ENCODE data around the gene BCL2A1. TPM values are rescaled to one million over a fixed set of nuclear protein-coding genes. Genes with fewer than 3 reads are reported as not detected.

The BCL2A1 gene
- total RNA-seq, 4 donors from 2014 or later: 0.84 to 1.3 TPM; not detected in 2

GRCh38 chr15:79987569-79987955 is 16.6 kb upstream of the BCL2A1 start:
- 75% methylated on average over 7 of the region's 7 CpGs for WGBS, 2 donors
- intact Hi-C loops (cut with DNase I; ENCODE audit: low total_unique reads): no loop called here
- H3K4me3 ChIP-seq (ENCODE audit: low read depth, poor library complexity, severe bottlenecking): no peak overlapping the region
- TF ChIP-seq, protein P1, sequence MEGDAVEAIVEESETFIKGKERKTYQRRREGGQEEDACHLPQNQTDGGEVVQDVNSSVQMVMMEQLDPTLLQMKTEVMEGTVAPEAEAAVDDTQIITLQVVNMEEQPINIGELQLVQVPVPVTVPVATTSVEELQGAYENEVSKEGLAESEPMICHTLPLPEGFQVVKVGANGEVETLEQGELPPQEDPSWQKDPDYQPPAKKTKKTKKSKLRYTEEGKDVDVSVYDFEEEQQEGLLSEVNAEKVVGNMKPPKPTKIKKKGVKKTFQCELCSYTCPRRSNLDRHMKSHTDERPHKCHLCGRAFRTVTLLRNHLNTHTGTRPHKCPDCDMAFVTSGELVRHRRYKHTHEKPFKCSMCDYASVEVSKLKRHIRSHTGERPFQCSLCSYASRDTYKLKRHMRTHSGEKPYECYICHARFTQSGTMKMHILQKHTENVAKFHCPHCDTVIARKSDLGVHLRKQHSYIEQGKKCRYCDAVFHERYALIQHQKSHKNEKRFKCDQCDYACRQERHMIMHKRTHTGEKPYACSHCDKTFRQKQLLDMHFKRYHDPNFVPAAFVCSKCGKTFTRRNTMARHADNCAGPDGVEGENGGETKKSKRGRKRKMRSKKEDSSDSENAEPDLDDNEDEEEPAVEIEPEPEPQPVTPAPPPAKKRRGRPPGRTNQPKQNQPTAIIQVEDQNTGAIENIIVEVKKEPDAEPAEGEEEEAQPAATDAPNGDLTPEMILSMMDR (IDR thresholded peaks at IDR 0.05): no peak
- TF ChIP-seq POLR2A (IDR thresholded peaks at IDR 0.05): no peak
- DNase-seq (ENCODE audit: low spot score in 2 of 2): no peak

DNA sequence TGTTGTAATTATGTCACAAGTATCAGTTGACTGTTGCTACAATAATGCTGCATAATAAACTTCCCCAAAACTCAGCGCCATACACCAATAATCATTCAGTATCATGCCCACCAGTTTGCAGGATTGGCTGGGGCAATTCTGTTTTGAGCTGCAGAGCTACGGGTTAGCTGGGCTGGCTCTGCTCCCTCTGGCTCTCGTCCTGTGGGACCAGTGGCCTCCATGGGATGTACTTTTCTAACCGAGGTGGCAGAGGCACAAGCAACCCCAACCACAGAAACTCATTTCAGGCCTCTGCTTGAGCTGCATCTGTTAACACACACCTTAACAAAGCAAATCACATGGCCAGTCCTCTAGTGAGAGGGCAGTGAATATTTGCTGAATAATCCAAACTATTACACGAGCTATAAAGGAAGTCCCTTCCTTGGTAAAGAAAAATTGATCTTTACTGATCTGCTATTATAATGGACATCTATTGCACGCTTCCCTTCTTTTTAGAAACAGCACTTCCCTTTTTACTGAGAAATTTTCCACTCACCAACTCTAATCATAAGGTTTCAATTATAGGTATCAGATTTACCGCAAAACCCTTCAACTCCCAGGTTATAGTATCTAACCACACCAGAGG is 10.9 kb upstream of the BCL2A1 start:
- intact Hi-C loops (cut with DNase I; ENCODE audit: low total_unique reads): no loop called here
- TF ChIP-seq POLR2A (IDR thresholded peaks at IDR 0.05): no peak
- TF ChIP-seq, protein P1 (IDR thresholded peaks at IDR 0.05): no peak
- 69 to 70% methylated on average over 7 of the region's 7 CpGs for WGBS, 2 donors
- H3K4me3 ChIP-seq (ENCODE audit: low read depth, poor library complexity, severe bottlenecking): no peak overlapping the region
- DNase-seq (ENCODE audit: low spot score in 2 of 2): peak in 1 of 2 donors; percentile 12

GRCh38 chr15:79978655-79979514 is 7.9 kb upstream of the BCL2A1 start:
- WGBS, 2 donors: 54 to 70% methylated on average over 5 of the region's 5 CpGs
- TF ChIP-seq, protein P1 (IDR thresholded peaks at IDR 0.05): no peak
- no peak for TF ChIP-seq POLR2A (IDR thresholded peaks at IDR 0.05)
- DNase-seq (ENCODE audit: low spot score in 2 of 2): peak in 1 of 2 donors; percentile 23
- intact Hi-C loops (cut with DNase I; ENCODE audit: low total_unique reads): no loop called here
- H3K4me3 ChIP-seq (ENCODE audit: low read depth, poor library complexity, severe bottlenecking): no peak overlapping the region

DNA sequence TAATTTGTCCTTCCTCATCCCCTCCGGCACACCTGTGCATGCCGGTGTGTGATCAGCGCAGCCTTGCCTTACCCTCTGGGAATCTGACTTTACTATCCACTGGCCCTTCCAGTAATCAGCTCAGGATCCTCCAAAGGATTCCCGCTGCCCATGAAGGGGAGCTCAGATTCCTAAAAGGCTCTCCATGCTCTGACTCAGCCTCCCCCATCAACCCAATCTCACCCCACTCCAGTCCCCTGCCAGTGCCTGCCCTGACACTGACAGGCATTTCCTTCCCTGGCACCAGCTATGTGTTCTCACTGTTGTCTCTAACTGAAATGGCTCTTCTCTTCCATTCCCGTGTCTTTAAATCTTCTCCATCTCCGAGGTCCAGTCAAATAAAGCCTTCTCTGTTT is 7.3 kb upstream of the BCL2A1 start:
- no peak for TF ChIP-seq POLR2A (IDR thresholded peaks at IDR 0.05)
- TF ChIP-seq, protein P1 (IDR thresholded peaks at IDR 0.05): no peak
- DNase-seq (ENCODE audit: low spot score in 2 of 2): no peak
- no peak overlapping the region for H3K4me3 ChIP-seq (ENCODE audit: low read depth, poor library complexity, severe bottlenecking)
- WGBS, 2 donors: 68 to 73% methylated on average over 6 of the region's 6 CpGs
- intact Hi-C loops (cut with DNase I; ENCODE audit: low total_unique reads): no loop called here

- intact Hi-C loops (cut with DNase I; ENCODE audit: low total_unique reads): no loop called here
- DNase-seq (ENCODE audit: low spot score in 2 of 2): no peak
- no peak overlapping the region for H3K4me3 ChIP-seq (ENCODE audit: low read depth, poor library complexity, severe bottlenecking)
- 82 to 86% methylated on average over 9 of the region's 9 CpGs for WGBS, 2 donors
- TF ChIP-seq, protein P1 (IDR thresholded peaks at IDR 0.05): no peak
- TF ChIP-seq POLR2A (IDR thresholded peaks at IDR 0.05): no peak
These were observed 6.5 kb upstream of the BCL2A1 start for GRCh38 chr15:79977431-79978054.
